Measurements from ENCODE around the gene HPD. TPM values are rescaled to one million over a fixed set of nuclear protein-coding genes. Genes with fewer than 3 reads are reported as not detected.
"Not testable (repeated sequence)": the region's sequence is repeated elsewhere in the genome, so short reads cannot be mapped to it uniquely, and the experiment has no call there.

The HPD gene
- total RNA-seq, 2 experiments from 2014 or later, result not detected

DNA sequence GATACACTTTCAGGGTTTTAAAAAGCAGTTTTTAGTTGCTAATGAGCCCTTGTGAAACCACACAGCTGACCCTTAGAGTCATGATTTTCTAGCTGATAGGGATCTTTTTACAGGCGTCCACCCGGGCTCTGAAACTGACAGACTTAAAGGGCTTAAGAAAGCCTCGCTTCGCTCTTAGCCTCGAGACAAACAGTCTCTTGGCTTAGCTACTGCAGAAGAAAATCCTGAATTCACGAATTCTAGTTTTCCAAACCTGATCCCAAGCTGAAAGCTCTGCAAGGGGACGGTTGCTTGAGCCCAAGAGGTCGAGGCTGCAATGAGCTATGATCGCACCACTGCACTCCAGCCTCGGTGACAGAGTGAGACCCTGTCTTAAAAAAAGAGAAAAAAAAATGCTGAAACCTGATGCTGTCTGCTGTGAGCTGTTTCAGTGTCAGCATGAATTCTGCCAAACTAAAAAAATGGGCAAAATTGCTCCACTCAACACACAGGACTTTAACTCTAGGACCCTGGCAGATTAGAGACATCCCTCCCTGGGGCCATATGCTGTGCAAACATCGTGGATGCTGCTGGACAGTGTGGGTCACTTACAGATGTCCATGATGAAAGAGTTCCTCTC is 3.1 kb upstream of the HPD start:
- no peak overlapping the region for H3K4me3 ChIP-seq (ENCODE audit: low read depth, low read length, poor library complexity, severe bottlenecking)
- no peak overlapping the region for H3K4me2 ChIP-seq (ENCODE audit: low read length)
- intact Hi-C loops (cut with micrococcal nuclease; ENCODE audit: unreplicated experiment), result no loop called here
- H3K79me2 ChIP-seq (ENCODE audit: insufficient read depth, low read depth, low read length), result no peaks in the 10 kb centered on the region
- DNase-seq (ENCODE audit: low spot score), result no peak
- POLR2A ChIA-PET, result interaction anchor here (0.6 to 0.8 kb wide), 3 partner anchors 19 to 263 kb away, joined by 3 read pairs; no protein-coding TSS in a partner anchor
- no peaks in the 10 kb centered on the region for H3K9me2 ChIP-seq (ENCODE audit: insufficient read depth, low read length)
- H3K36me3 ChIP-seq (ENCODE audit: insufficient read depth, low read length), result no peaks in the 10 kb centered on the region
- no peak overlapping the region for H2AFZ ChIP-seq (ENCODE audit: low read length)
- CTCF ChIA-PET (ENCODE audit: unreplicated experiment), result no interaction called here
- no peaks in the 10 kb centered on the region for H4K20me1 ChIP-seq (ENCODE audit: insufficient read depth, low read length)
- no peaks in the 10 kb centered on the region for H3K9me3 ChIP-seq (ENCODE audit: low read length)
- no peak overlapping the region for H3K27ac ChIP-seq (ENCODE audit: low read depth, low read length, poor library complexity, severe bottlenecking)
- no peak for TF ChIP-seq EZH2phosphoT487 (IDR thresholded peaks at IDR 0.05; ENCODE audit: borderline replicate concordance, low read depth, low read length)
- TF ChIP-seq, protein P1, sequence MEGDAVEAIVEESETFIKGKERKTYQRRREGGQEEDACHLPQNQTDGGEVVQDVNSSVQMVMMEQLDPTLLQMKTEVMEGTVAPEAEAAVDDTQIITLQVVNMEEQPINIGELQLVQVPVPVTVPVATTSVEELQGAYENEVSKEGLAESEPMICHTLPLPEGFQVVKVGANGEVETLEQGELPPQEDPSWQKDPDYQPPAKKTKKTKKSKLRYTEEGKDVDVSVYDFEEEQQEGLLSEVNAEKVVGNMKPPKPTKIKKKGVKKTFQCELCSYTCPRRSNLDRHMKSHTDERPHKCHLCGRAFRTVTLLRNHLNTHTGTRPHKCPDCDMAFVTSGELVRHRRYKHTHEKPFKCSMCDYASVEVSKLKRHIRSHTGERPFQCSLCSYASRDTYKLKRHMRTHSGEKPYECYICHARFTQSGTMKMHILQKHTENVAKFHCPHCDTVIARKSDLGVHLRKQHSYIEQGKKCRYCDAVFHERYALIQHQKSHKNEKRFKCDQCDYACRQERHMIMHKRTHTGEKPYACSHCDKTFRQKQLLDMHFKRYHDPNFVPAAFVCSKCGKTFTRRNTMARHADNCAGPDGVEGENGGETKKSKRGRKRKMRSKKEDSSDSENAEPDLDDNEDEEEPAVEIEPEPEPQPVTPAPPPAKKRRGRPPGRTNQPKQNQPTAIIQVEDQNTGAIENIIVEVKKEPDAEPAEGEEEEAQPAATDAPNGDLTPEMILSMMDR (conservative IDR thresholded peaks at IDR 0.05; ENCODE audit: low read length), result no peak
- no TSS peak for BruUV-seq (replicated peaks)
- H3K4me1 ChIP-seq (ENCODE audit: insufficient read depth, low read length, poor library complexity, severe bottlenecking), result peaks cover 4% of the 10 kb centered on the region

DNA sequence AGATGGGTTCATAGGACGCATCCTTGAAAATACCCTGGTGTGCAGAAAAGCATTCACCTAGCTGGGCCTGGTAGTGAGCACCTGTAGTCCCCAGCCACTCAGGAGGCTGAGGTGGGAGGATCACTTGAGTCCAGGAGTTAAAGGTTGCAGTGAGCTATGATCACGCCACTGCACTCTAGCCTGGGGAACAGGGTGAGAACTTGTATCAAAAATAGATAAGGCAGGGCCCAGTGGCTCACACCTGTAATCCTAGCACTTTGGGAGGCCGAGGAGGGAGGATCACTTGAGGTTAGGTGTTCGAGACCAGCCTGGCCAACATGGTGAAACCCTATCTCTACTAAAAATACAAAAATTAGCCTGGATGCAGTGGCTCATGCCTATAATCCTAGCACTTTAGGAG is 2.0 kb upstream of the HPD start:
- DNase-seq (ENCODE audit: low spot score); intact Hi-C loops (cut with micrococcal nuclease; ENCODE audit: unreplicated experiment); H3K79me2 ChIP-seq (ENCODE audit: insufficient read depth, low read depth, low read length); H3K36me3 ChIP-seq (ENCODE audit: insufficient read depth, low read length); H3K9me3 ChIP-seq (ENCODE audit: low read length); CTCF ChIA-PET (ENCODE audit: unreplicated experiment); H3K4me2 ChIP-seq (ENCODE audit: low read length); H3K27ac ChIP-seq (ENCODE audit: low read depth, low read length, poor library complexity, severe bottlenecking); H3K9me2 ChIP-seq (ENCODE audit: insufficient read depth, low read length); H4K20me1 ChIP-seq (ENCODE audit: insufficient read depth, low read length); H2AFZ ChIP-seq (ENCODE audit: low read length); BruUV-seq (replicated peaks); H3K4me3 ChIP-seq (ENCODE audit: low read depth, low read length, poor library complexity, severe bottlenecking): not testable (repeated sequence)
- H3K4me1 ChIP-seq (ENCODE audit: insufficient read depth, low read length, poor library complexity, severe bottlenecking), result peaks cover 15% of the 10 kb centered on the region
- POLR2A ChIA-PET, result interaction anchor here (1.6 kb wide), 1 partner anchor 27 kb away, joined by 4 read pairs; the partner anchor contains the start of gene PSMD9

DNA sequence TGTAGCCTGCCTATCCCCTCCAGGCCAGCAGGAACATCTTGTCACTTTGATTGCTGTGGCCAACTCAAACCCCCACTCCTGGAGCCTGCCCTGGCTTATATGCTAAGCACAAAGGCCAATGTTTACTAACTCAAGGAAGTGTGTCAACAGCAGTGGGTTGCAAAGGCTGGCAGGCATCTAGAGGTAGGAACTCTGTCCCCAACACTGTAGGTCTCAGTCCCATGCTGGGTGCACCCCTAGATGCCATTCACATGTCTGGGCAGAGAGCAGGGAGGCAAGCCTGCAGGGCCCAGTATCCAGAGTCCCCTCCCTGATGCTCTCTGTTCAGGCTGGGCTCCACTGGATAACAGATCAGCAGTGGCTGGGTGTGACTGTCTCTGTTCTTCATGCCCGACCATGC is 1.6 kb upstream of the HPD start:
- peaks cover 19% of the 10 kb centered on the region for H3K4me1 ChIP-seq (ENCODE audit: insufficient read depth, low read length, poor library complexity, severe bottlenecking)
- BruUV-seq (replicated peaks), result no TSS peak
- no peaks in the 10 kb centered on the region for H3K79me2 ChIP-seq (ENCODE audit: insufficient read depth, low read depth, low read length)
- no peak for DNase-seq (ENCODE audit: low spot score)
- H4K20me1 ChIP-seq (ENCODE audit: insufficient read depth, low read length), result no peaks in the 10 kb centered on the region
- H3K9me2 ChIP-seq (ENCODE audit: insufficient read depth, low read length), result no peaks in the 10 kb centered on the region
- TF ChIP-seq, protein P1 (conservative IDR thresholded peaks at IDR 0.05; ENCODE audit: low read length), result no peak
- no peak for TF ChIP-seq EZH2phosphoT487 (IDR thresholded peaks at IDR 0.05; ENCODE audit: borderline replicate concordance, low read depth, low read length)
- no peaks in the 10 kb centered on the region for H3K9me3 ChIP-seq (ENCODE audit: low read length)
- ChIA-PET POLR2A (interaction anchor here (1.6 kb wide), 1 partner anchor 28 kb away, joined by 4 read pairs; the partner anchor contains the start of gene PSMD9), CTCF (ENCODE audit: unreplicated experiment) (no interaction called here)
- intact Hi-C loops (cut with micrococcal nuclease; ENCODE audit: unreplicated experiment), result no loop called here
- no peaks in the 10 kb centered on the region for H3K36me3 ChIP-seq (ENCODE audit: insufficient read depth, low read length)
- no peak overlapping the region for H3K4me3 ChIP-seq (ENCODE audit: low read depth, low read length, poor library complexity, severe bottlenecking)
- H3K4me2 ChIP-seq (ENCODE audit: low read length), result no peak overlapping the region
- H3K27ac ChIP-seq (ENCODE audit: low read depth, low read length, poor library complexity, severe bottlenecking), result no peak overlapping the region
- H2AFZ ChIP-seq (ENCODE audit: low read length), result no peak overlapping the region
